Inflammatory macrophage (primary cell): ENCODE results near the gene EPB41L4B.
"Not testable (repeated sequence)": the region's sequence is repeated elsewhere in the genome, so short reads cannot be mapped to it uniquely, and the experiment has no call there.

ENCODE experiments used
- DNase-seq, 2 donors: peaks; one replicate each; pipeline ENCODE4 v3.0.0-alpha.2; 2020 to 2022

Gene EPB41L4B

DNA sequence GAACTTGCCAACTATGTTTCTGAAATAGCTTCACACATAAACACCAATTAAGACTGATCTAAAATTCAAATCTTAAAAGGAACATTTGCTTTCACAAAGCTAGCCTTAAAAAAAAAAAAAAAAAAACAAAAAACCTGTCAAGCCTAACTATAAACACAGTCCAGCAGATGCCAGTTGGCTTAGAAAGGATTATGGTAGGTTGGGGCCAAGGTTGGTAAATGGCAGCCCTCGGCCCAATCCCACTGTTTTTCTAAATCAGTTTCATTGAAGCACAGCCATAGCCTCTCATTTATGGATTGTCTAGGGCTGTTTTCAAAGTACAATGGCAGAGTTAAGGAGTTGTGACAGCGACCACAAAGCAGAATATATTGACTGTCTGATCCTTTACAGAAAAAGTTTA is 78.1 kb downstream of the EPB41L4B start:
- no peak for DNase-seq

DNA sequence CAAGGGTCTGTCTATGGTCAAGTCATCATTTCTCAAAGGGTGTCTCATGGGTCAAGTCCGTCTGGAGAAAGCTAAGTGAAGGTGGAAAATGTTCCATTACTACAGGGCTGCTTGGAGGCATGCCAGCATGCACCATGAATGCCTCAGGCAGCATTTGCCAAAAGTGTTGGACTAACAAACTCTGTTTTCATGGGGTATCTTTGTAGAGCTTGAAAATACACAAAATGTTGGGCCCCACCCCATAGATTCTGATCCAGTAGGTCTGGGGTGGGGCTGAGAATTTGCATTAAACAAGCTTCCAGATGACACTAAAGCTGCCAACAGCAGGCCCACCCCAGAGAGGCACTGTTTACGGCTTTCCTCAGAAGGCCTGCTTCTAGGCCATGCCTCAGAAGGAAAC is 78.8 kb downstream of the EPB41L4B start:
- no peak for DNase-seq

DNA sequence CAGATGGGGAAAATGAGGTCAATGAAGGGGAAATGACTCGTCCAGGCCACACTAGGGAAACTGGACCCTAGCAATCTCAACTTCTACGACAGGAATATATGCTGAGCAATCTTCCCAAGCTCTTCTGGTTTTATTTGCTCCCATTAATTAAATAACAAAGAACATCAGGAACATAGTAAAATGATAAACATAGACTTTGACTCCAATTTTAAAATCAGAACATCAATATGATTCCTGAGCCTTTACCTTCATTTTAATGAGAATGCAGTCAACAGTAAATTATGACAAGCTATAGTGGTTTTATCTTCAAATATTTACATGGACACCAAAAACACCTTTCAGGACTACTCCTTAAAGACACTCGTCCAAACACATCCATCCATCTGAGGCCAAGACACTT is 79.7 kb downstream of the EPB41L4B start:
- no peak for DNase-seq

DNA sequence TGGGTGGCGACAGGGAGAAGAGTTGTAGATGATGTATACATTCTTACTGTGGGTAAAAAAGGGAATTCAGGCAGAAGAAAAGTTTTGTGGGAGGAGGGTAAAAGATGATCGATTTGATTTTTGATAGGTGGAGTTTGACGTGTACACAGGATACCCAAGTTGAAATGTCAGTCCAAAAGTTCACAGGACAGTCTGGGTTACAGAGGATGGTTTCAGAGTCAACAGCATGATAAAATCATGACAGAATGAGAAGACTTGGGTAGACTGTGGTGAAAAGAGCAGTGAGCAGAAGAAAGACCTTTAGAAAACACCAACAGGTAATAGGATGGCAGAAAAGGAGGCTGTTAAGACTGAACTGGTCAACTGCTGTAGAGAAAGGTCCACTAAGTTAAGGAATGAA is 81.6 kb downstream of the EPB41L4B start:
- no peak for DNase-seq

DNA sequence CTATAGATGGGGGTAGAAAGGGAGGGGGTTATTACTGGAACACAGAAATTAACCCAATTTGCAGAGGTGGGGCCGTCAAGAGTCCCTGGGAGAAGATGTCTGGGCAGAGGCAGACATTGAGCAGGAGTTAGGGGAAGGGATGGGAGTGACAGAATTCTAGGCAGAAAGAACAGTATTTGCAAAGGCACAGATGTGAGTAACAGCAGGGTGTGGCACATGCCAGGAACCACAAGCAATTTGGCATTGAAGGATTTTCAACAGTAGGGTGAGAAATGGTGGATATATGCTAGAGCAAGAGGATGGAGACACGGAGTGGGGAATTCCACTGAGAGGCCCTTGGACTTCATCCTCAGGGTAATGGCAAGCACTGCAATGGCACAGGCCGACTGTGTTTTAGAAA is 82.2 kb downstream of the EPB41L4B start:
- DNase-seq = no peak

DNA sequence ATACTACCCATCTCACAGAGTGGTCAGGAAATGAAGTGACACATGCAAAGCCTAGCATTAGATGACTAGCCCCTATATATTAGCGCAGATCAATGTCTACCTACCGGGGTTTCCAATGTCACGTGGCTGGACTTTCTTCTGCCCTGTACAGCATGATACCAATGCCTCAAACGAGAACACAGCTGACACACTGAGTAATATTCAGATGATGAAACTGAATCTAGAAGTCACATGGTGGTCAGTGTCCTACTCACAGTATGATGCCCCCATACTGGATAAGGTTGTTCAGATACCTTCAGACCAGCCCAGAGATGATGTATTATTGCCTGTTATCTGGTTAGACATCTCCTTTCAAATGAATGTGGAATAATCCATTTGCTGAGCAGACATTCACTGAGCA is 82.7 kb downstream of the EPB41L4B start:
- DNase-seq = no peak

DNA sequence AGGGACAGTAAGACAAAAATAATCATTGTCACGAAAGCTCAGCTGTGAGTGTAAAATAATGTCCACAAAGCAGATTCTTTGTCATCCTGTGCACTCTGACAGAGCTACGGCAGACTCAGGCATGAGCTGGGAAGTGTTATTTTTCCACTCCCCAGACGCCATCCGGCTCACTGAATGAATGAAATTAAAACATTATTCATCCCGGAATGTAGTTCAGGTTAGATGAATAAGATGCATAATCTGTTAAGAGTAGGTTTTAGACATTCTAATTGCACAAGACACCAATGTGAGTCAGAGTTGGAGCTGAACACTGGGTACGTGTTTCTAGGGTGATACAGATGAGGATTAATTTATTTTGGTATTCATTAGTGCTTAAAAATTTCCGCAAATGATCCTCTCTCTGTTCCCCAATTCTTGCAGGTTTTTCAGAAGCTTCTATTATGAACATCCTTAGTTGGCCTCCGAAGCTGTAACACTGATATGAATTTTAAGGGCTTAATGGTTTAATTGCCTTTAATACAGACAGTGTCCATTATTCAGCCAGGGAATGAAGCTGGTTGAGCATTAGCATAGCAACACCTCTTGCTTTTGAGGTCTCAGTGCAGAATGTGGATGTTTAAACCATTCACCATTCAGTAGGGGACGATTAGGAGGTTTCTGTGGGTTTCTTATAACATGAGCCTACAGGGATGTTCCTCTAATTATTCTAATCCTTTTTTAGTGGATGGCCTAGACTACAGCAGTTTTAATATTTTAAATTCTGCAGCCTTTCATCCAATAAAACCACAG is 88.2 kb downstream of the EPB41L4B start:
- no peak for DNase-seq

DNA sequence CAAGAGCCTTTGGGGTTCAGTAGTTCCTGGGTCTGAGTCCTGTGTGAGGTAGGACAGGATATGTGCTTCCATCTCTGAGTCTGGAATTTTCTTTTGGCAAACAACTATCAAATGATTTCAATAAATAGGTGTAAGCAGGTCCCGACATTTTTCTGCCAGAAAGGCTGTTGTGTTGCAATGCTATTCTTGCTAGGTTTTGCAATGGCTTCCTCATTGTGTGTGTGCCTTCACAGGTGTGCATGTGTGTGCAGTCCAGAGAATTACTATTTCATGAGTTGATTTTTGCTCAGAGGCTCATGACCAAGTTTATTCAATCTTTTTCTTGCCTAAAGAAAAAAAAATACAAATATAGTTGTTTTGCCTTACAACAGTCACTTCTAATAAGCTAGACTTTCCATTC is 89.3 kb downstream of the EPB41L4B start:
- DNase-seq = no peak

DNA sequence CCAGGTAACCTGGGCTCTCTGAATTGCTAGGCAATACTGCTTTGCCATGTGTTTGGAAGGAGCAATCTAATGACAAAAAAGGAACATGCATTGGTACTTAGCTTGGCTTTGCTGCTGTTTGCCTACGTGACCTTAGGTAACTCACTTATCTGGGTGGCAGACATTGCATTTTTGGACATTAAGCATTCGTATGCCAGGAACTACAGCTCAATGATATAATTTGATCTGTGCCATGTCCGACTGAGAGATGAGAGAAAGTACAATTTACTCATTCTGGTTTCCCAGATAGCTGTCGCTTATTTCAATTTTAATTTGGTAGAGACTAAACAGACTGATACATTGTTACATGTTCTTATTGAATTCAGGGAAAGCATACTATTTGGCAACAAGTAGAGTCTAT is 90.6 kb downstream of the EPB41L4B start:
- DNase-seq = no peak

DNA sequence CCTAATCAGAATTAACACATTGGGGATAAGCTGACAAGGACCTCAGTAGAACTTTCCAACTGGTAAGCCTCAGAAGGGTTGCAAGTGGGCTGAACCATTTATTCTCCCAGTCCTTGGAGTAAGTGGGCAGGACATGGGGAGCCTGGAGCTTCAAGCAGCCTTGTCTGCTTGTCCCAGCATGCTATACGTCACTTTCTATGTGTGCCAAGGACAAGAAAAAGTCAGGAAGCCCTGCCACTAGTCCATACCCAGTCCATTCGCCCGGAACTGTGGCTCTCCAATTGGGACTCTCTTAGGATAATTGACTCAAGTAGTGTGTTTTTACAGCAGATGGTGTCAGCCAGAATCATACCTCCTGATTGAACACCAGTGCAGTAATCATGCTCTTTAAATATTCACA is 91.2 kb downstream of the EPB41L4B start:
- DNase-seq = no peak

DNA sequence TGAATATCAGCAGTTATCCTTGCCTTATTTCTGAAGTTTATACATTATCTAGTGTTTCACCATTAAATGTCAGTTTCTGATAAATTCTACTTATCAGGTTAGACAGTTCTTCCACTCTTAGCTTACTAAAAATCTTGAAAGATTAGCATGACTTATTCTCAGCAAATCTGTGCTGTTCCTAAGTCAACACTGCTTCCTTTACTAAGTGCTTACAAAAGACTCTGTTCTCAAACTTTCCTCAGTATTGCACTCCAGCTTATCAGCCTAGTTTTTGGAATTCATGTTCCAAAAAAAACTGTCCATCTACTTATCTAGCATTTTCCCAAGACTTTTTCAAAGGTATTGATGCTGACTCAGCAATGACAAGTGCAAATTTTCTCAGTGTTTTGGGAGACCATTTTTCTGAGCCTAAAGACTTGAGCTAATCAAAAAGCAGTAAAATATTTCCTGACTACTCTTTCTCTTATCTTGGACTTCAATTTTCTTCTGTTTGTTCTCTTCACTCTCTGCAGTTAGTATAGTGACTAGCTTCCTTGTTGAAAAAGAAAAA is 92.7 kb downstream of the EPB41L4B start:
- DNase-seq = no peak

DNA sequence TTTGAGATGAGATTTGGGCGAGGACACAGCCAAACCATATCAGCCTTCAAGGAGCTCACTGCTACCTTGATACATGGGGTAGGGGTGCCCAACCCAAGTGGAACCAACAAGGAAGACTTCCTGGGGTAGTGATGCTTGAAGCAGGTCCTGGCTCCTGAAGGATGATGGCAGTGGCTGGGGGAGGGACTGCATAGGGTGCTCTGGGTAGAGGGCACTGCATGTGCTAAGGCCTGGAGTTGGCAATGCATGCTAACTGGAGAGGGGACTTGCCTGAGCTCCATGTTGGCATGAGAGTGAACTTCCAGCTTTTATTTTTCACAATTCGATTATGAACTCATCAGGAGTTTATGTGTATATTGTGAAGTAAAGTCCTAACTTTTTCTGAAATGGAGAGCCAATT is 95.2 kb downstream of the EPB41L4B start:
- no peak for DNase-seq

DNA sequence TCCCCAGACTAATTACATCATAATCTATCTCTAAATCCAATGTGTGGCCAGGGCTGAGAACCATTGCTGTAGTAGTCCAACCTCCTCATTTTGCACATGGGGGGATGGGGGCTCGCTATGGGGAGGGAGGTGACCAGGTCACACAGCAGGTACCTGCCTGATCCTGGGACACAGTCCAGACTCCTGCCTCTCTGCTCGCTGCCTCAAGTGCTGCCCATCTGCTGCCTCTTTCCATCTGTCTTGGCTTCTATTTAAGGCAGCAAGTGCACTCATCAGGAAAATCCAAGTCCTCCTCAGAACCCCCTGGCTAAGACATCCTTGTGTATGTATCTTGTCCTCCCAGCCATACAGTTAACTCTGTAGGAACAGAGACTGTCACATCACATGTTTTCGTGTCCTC is 96.1 kb downstream of the EPB41L4B start:
- DNase-seq = no peak

DNA sequence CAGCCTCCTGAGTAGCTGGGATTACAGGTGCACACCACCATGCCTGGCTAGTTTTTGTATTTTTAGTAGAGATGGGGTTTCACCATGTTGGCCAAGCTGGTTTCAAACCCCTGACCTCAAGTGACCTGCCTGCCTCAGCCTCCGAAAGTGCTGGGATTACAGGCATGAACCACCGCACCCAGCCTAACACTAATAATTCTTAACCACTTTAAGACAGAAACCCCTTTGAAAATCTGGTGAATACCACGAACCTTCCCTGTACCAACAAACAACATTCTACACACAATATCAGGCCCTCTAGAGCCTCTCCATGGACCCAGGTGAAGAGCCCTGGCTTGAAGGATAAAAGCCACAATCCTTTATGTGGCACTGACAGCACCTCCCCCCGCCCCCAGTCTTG is 102.6 kb downstream of the EPB41L4B start:
- not testable (repeated sequence) for DNase-seq

DNA sequence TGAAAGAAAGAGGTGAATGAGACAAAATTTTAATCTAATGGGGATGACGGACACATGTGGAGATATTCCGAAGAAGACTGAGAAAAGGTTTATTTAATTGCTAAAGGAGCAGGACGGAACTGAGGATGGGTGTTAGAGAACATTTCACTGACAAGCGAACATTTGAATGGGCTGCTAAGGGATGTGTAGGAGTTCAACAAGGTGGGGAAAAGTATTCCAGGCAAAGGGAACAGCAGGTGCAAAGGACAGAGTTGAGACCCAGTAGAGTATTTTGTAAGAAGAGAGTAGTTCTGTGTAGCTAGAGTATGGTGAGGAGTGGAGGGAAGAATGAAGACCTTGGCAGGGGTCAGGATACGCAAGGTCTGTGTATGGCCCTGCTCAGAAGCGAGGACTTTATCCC is 106.4 kb downstream of the EPB41L4B start:
- DNase-seq = no peak

DNA sequence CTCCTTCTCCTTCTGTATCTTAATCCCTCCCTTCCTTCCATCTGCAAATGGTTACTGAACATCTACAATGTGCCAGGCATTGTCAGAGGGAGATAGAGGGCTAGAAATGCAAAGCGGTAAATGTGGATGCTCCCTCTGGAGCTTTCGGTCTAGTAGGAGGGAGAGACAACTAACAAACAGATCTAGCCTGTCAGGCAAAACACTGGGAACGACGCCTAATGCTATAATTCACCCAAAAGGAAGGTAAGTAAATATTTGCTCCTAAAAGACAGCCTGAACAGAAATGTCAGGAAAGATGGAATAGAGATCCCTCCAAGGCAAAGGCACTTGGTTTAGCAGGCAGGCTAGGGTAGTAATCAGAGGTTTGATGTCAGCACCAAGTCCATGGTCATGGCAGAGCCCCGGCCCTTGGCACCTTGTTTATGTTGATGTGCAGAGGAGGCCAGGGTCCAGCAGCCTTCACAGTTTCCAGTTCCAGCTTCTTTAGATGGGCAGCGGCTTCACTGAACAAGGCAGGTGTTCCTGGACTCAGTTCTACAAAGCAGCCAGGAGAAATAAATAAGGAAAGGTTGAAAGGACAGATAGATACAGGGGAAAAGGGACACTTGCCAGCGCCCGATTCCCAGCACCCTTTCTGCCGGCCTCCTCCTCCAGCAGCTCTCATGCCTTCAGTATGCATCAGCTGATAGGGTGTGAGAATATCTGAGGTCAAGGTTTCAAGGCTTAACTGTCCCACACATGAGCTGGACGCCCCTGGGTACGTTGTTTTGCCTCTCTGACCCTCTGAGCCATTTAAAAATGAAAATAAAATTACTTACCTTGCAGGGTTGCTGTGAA is 107.4 kb downstream of the EPB41L4B start:
- no peak for DNase-seq

DNA sequence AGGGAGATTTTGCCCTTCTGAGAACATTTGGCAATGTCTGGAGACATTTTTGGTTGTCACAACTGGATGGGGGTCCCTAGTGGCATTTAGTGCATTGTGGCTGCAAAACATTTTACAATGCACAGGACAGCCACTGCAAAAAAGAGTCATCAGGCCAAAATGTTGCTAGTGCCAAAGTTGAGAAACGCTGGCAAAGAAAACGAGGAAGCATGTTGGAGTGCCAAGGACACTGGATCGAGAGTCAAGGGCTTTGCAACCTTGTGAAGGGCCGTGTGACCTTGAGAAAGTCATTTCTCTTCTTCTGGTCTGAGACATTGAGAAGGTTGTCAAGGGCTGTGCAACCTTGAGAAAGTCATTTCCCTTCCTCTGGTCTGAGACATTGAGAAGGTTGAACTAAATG is 108.1 kb downstream of the EPB41L4B start:
- DNase-seq = no peak

DNA sequence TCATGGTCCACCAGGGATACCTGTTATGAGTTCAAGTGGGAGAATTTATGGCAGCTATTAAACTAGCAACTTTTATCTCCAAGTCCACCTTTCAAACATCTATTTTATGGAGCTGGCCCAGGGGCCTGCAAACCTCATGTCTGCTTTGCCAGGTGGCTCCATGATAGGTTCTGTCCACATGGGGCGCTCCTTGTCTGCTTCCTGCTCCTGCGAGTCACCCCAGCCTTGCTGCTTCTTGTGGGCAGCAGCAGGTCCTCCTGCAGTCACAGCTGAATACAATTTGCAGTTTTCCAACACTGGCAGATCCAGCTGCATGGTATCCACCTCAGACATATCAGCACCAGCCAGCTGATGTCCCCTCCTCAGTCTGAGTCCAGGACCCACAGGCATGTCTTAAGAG is 114.2 kb downstream of the EPB41L4B start:
- no peak for DNase-seq

DNA sequence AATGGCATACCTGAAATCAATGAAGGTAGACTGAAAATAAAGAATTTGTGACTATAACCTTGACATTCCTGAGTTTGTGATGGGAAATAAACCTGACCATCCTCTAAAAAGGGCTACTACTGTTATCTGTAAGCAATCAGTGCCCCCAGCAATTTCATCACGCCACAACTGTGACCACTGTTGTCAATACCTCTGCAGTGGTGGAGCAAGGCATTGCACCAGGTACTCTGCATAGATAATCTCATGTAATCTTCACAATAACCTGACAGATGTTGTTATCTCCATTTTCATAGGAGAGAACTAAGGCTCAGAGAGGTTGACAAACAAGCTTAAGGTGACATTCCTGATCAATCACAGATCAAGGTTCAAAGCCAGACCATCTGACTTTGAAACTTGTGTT is 115.3 kb downstream of the EPB41L4B start:
- no peak for DNase-seq

DNA sequence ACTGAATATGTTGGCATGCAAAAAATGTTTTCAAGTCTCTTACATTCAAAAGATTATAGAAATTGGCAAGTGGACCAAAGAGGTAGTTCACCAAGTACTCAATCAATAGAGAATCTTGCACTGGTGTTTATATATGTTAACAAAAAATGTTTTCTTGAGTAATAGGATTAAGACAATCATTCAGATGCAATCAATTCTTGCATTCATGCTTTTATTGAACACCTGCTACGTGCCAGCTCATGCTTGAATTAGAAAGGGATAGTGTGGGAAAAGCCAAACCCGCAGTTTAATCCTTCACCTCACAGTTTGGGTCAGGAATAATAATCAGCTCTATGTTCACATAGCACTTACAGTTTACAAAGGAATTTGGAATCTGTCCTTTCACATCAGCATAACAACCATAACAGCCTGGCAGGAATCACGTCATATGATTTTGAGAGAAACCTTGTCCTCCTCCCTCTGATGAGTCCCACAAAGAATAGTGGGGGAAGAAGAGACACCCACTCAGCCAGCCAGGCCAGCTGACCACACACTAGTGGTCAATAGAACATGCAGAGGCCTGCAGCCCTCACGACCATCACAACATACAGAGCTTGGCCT is 117.0 kb downstream of the EPB41L4B start:
- no peak for DNase-seq

DNA sequence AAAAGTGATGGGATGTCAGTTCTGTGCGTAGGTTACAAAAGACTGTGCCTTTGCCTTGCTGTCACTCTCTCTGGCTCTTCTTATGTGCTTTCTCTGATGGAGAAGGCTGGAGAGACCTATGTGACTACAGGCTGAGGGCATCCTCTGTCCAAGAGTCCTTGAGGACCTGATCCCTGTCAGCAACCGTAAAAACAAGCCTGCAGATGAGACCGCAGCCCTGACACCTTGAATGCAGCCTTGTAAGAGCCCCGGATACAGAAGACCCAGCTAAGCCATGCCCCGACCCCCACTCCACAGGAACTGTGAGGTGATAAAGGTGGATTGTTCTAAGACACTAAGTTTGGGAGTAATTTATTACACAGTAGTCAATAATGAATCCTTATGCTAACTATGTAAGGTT is 121.2 kb downstream of the EPB41L4B start:
- no peak for DNase-seq

DNA sequence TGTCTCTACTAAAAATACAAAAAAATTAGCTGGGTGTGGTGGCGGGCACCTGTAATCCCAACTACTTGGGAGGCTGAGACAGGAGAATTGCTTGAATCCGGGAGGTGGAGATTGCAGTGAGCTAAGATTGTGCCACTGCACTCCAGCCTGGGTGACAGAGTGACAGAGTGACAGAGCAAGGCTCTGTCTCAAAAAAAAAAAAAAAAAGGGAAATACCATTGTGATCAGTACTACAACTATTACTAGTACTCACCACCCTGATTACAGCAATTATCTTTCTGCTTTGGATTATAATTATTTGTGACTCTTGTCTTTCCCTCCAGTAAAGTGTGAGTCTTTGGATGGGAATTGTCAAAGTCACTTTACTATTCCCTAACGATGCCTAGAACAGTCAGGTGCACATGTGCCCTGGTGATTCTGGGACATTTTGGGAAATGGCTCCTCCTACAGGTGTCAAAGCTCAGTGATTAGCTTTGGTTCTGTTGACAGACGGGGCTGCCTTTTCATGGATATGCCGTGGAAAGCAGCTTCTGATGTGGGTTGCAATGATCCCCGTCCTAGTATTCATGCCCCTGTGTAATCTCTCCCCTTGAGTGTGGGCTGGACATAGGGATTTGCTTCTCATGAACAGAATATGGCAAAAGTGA is 122.0 kb downstream of the EPB41L4B start:
- no peak for DNase-seq

DNA sequence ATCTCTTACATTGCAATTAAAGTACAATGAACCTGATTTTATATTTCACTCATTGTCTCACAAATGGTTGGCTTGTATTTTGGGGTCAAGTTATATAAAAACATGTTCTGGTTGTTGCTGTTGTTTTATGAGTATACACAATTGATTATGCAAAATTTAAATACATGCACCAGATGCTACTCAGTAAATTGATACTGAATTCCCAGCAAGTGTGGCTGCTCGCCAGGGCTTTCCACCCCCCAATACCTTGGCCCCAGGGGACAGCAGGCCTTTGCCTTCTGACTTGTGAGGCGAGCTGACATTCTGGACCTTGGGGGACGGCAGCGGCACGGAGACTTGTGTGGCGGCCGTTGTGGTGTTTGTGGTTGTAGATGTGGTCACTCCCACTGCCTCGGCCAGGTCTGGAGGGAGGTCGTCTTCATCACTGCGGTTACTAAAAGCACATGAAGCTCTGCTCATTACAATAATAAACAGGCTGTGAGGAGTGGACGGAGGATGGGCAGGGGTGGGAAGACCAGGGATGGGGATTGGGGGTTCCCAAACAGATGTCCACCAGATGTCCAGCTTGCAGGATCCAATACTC is 126.8 kb downstream of the EPB41L4B start:
- DNase-seq = no peak
